ENCODE data around the gene MAP4K5.

- no peak for TF ChIP-seq CTCF (IDR thresholded peaks at IDR 0.05)
- no peak for TF ChIP-seq EP300 (IDR thresholded peaks at IDR 0.05)
- no peak for TF ChIP-seq POLR2AphosphoS5 (IDR thresholded peaks at IDR 0.05)
Observed at GRCh38 chr14:50383618-50384225, 148.6 kb downstream of the MAP4K5 start.
